Thyroid gland (tissue), 4 donors: Measurements from ENCODE around the gene THOC2. TPM values are rescaled to one million over a fixed set of nuclear protein-coding genes. Genes with fewer than 3 reads are reported as not detected.
"Not testable (repeated sequence)": the region's sequence is repeated elsewhere in the genome, so short reads cannot be mapped to it uniquely, and the experiment has no call there.

Experiments
- DNase-seq, 2 donors: peaks; one replicate each; pipeline ENCODE4 v3.0.0-alpha.2; 2019
- H3K27ac ChIP-seq, 3 donors: fragments of 200-600 bp; sonication (generic); 1 replicate in 2 of 3; 2 replicates in 1 of 3; pipeline ENCODE4 v1.5.1; 2016 to 2019; ENCODE audit warnings: mild to moderate bottlenecking in 1 of 3, moderate library complexity in 1 of 3
- H3K27me3 ChIP-seq: fragments of 200-600 bp; sonication (generic); one replicate; pipeline ENCODE4 v1.5.1; 2019
- H3K36me3 ChIP-seq, 2 donors: fragments of 200-600 bp; sonication (generic); one replicate each; pipeline ENCODE4 v1.5.1; 2016 to 2019
- H3K4me1 ChIP-seq, 2 donors: fragments of 200-600 bp; sonication (generic); one replicate each; pipeline ENCODE4 v1.5.1; 2017 to 2019
- H3K4me3 ChIP-seq, 3 donors: fragments of 200-600 bp; sonication (generic); replicated peaks in 1 of 3; 1 replicate in 2 of 3; 2 replicates in 1 of 3; pipeline ENCODE4 v1.5.1; 2016; ENCODE audit warnings: mild to moderate bottlenecking in 1 of 3
- H3K9me3 ChIP-seq: fragments of 200-600 bp; sonication (generic); one replicate; pipeline ENCODE4 v1.5.1; 2017
- CTCF ChIP-seq, 6 experiments: fragments of 200-600 bp in 3 of 6; fragments of 450-650 bp in 3 of 6; sonication (generic) in 3 of 6; IDR thresholded peaks; one replicate each; pipeline ENCODE4 v1.5.1; 2016 to 2019; ENCODE audit warnings: antibody characterized with exemption in 6 of 6, mild to moderate bottlenecking in 2 of 6, inconsistent platforms in 1 of 6, moderate library complexity in 1 of 6
- POLR2A ChIP-seq, 2 donors: fragments of 450-650 bp; IDR thresholded peaks; one replicate each; pipeline ENCODE4 v1.6.1; 2017; ENCODE audit warnings: antibody characterized with exemption in 2 of 2, mild to moderate bottlenecking in 2 of 2, moderate library complexity in 1 of 2
- WGBS, 2 donors: methylation state at CpG; one replicate each; pipeline ENCODE4 v1.1.5; 2017; 5-methylcytosine and 5-hydroxymethylcytosine counted together
- intact Hi-C: fragments of 100-400 bp; cut with DNase I; formaldehyde crosslinking; loops from one replicate; pipeline ENCODE4 v1.15.1; 2023
- total RNA-seq, 4 donors: library from RNA; depleted of rRNA; stranded (reverse); fragments of >200 nt; gene quantifications; one replicate each; pipeline ENCODE4 v1.2.3, GENCODE V29; 2016

Gene THOC2
- total RNA-seq, 4 donors from 2014 or later, result 117 to 229 (median 137) TPM

GRCh38 chrX:123581586-123581985 is 151.3 kb downstream of the THOC2 start:
- Histone ChIP-seq H3K27me3 (no peaks in the 10 kb centered on the region), H3K36me3 (no peaks in the 10 kb centered on the region), H3K4me1 (no peaks in the 10 kb centered on the region), H3K4me3 (no peak overlapping the region), H3K27ac (no peak overlapping the region), H3K9me3 (no peaks in the 10 kb centered on the region)
- no peak for DNase-seq
- intact Hi-C loops, result no loop called here
- WGBS, 2 donors, result 50 to 63% methylated on average over 1 of the region's 1 CpG
- TF ChIP-seq POLR2A (IDR thresholded peaks at IDR 0.05) (no peak), CTCF (IDR thresholded peaks at IDR 0.05) (no peak)

- Histone ChIP-seq H3K27me3 (no peaks in the 10 kb centered on the region), H3K4me1 (no peaks in the 10 kb centered on the region), H3K4me3 (no peak overlapping the region), H3K9me3 (no peaks in the 10 kb centered on the region), H3K36me3 (no peaks in the 10 kb centered on the region), H3K27ac (no peak overlapping the region)
- 80 to 88% methylated on average over 1 of the region's 1 CpG for WGBS, 2 donors
- intact Hi-C loops, result no loop called here
- no peak for TF ChIP-seq POLR2A (IDR thresholded peaks at IDR 0.05)
- DNase-seq, result no peak
Measured at GRCh38 chrX:123580792-123581191, 152.1 kb downstream of the THOC2 start.

- H3K27me3 ChIP-seq, H3K27ac ChIP-seq, DNase-seq, H3K4me3 ChIP-seq, intact Hi-C loops, H3K36me3 ChIP-seq, H3K4me1 ChIP-seq, H3K9me3 ChIP-seq: not testable (repeated sequence)
- 81% methylated on average over 5 of the region's 5 CpGs; no CpG with 5 or more reads in 1 of the 2 donors for WGBS, 2 donors
Measured at GRCh38 chrX:123574027-123574426, 158.8 kb downstream of the THOC2 start.

- DNase-seq, result no peak
- Histone ChIP-seq H3K9me3 (no peaks in the 10 kb centered on the region), H3K4me3 (no peak overlapping the region), H3K4me1 (no peaks in the 10 kb centered on the region), H3K27ac (no peak overlapping the region), H3K36me3 (no peaks in the 10 kb centered on the region), H3K27me3 (no peaks in the 10 kb centered on the region)
- intact Hi-C loops, result no loop called here
- TF ChIP-seq CTCF (IDR thresholded peaks at IDR 0.05), result no peak
- TF ChIP-seq POLR2A (IDR thresholded peaks at IDR 0.05), result no peak
- 56 to 73% methylated on average over 3 of the region's 3 CpGs for WGBS, 2 donors
Measured at GRCh38 chrX:123570011-123570590, 162.8 kb downstream of the THOC2 start.

- intact Hi-C loops, result no loop called here
- no peaks in the 10 kb centered on the region for H3K27me3 ChIP-seq
- H3K36me3 ChIP-seq, result no peaks in the 10 kb centered on the region
- no peak overlapping the region for H3K27ac ChIP-seq
- WGBS, 2 donors, result 91 to 94% methylated on average over 4 of the region's 4 CpGs
- DNase-seq, result no peak
- no peaks in the 10 kb centered on the region for H3K9me3 ChIP-seq
- TF ChIP-seq POLR2A (IDR thresholded peaks at IDR 0.05), result no peak
- no peak for TF ChIP-seq CTCF (IDR thresholded peaks at IDR 0.05)
- H3K4me1 ChIP-seq, result no peaks in the 10 kb centered on the region
- H3K4me3 ChIP-seq, result no peak overlapping the region
Measured at GRCh38 chrX:123563167-123563566, 169.7 kb downstream of the THOC2 start.

- Histone ChIP-seq H3K9me3 (no peaks in the 10 kb centered on the region), H3K36me3 (no peaks in the 10 kb centered on the region), H3K4me3 (no peak overlapping the region), H3K27ac (no peak overlapping the region), H3K4me1 (no peaks in the 10 kb centered on the region), H3K27me3 (no peaks in the 10 kb centered on the region)
- DNase-seq, result no peak
- TF ChIP-seq POLR2A (IDR thresholded peaks at IDR 0.05) (no peak), CTCF (IDR thresholded peaks at IDR 0.05) (no peak)
- intact Hi-C loops, result no loop called here
- WGBS, 2 donors, result 90 to 93% methylated on average over 12 of the region's 32 CpGs
Measured at GRCh38 chrX:123562342-123563146, 170.3 kb downstream of the THOC2 start.
